GM12872 (cell line): Measurements from ENCODE around the gene MREG.

Experiments used
- CTCF ChIP-seq: IDR thresholded peaks from 3 replicates; pipeline ENCODE4 v1.5.1; 2011; ENCODE audit warnings: low read depth, mild to moderate bottlenecking, low read length, moderate library complexity; ENCODE audit not compliant: insufficient read depth

Gene MREG

DNA sequence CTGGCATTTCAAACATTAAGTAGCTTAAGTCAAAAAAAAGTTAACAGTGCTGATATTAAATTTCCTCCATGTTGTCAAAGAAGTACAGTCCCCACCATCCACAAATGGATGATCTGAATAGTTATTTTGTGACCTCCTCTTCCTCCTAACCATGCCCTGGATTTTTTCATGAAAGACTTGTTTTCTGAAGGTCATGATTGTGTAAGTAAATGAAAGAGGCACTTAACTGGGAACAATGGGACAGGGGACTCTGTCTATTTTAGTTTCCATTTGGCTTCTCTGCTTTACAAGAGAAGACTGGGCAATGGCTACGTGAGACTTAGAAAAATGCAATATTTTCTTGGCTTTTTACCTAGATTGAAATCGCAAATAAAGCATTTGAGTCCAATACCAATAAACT lies 36.1 kb upstream of the MREG start:
- no peak for TF ChIP-seq CTCF

DNA sequence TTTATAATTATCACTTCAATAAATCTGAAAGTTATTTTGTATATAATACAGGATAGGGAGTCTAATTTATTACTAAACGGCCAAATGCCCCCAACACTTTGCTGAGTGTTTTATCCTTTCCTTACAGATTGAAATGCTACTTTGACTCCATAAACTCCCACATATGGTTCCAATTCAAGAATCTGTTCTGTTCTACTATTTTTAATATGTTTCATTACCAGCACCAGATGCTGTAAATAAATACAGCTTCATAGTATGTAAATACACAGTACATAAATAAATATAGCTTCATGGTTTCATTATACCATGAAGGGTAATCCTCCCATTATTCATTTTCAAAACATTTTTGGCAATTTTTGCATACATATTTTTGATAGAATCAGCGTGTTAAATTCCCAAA lies 34.0 kb upstream of the MREG start:
- TF ChIP-seq CTCF: no peak

DNA sequence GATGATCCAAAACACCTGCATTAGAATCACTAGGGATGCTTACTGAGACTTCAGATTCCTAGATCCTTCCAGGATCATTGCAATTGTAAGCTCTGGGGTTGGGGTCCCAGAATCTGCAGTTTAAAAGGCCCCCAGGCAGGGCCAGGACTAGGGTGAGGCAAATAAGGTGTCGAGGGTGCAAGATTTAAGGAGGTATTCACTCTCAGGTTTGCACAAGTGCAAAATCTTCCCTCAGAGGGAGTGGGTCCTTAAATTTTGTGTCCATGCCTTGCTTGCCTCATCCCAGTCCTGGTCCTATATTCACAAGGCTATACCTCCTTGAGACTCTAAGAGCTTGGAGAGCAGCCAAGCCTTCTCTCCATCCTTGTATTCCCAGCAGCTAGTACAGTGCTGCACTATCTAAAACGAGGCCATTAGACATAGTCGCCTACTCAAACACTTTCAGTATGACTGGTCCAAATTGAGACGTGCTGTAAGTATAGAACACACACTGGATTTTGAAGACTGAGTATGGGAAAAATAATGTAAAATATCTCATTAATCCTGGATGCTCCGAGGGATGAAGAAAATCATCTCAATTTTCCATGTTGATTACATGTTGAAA lies 31.6 kb upstream of the MREG start:
- TF ChIP-seq CTCF: no peak

DNA sequence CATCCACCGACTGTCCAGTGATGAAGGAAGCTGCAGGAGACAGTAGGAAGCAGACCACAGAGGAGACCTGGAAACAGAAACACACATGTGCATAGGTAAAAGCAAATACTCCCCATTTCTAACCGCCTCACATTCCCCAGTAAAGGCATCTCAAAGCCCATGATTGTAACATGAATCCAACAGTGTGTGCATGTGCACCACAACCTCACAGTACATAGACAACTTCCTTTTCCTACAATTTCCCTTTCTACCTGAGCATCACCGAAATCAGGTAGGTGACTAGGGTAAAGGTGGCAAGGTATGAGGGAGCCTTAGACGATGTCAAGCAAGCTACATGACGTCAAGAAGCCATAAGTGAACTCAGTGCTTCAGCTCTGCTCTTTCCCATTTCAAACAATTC lies 30.6 kb upstream of the MREG start:
- TF ChIP-seq CTCF: no peak

GRCh38 chr2:216041438-216041837 lies 28.1 kb upstream of the MREG start:
- no peak for TF ChIP-seq CTCF

DNA sequence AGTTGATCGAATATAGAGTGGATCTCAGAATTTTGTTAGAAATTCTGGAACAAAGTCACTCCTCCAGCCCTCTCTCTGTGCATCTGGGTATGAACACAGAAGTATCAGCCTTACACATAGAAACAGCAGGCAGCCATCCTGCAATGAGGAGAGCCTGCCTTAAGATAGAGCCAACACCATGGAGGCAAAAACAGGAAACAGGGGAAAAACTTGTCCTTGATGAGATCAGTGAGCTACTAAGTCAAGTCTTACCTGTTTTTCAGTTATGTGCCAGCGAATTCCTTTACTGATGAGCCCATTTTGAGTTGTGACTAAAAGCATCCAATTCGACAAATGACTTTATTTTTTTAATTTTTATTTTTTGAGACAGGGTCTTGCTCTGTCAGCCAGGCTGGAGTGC lies 26.6 kb upstream of the MREG start:
- no peak for TF ChIP-seq CTCF

DNA sequence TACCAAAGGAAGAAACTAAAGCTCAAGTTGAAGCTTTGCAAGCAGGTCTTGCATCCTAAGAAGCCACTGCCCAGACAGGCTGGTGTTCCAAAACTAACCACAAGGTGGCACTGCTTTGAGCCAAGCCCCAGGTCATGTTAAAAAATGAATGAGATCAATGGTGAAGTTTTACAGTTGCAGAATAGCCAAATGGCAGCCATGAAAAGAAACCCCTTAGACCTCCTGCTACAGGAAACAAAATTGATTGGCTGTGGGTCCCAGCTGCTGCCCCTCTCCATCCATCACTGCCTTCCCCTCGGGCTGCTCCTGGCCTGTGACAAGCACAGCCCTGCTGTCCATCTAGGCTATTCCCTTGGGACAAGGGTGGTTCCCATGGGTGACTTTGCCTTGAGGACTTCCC lies 20.7 kb upstream of the MREG start:
- peak; percentile 93 for TF ChIP-seq CTCF
